GM12878 (cell line): ENCODE data around the gene AARSD1.

Source experiments
- BCL11A ChIP-seq: IDR thresholded peaks from 2 replicates; pipeline ENCODE4 v1.6.1; 2011; ENCODE audit warnings: low read depth, low read length
- CHD2 ChIP-seq: IDR thresholded peaks from 2 replicates; pipeline ENCODE4 v1.6.1; 2011; ENCODE audit warnings: low read depth, low read length, improper control_type of control experiment, borderline replicate concordance
- CHD4 ChIP-seq: fragments of 200-600 bp; sonication (generic); IDR thresholded peaks from 2 replicates; pipeline ENCODE4 v1.6.1; 2016; ENCODE audit warnings: mild to moderate bottlenecking
- E4F1 ChIP-seq: fragments of 450-650 bp; IDR thresholded peaks from 2 replicates; pipeline ENCODE4 v1.6.1; 2018; ENCODE audit warnings: borderline replicate concordance, mild to moderate bottlenecking; ENCODE audit not compliant: partially characterized antibody
- KAT2A ChIP-seq: conservative IDR thresholded peaks from 2 replicates; pipeline ENCODE4 v1.6.1; 2011; ENCODE audit warnings: low read depth, low read length; ENCODE audit not compliant: control insufficient read depth
- POLR2AphosphoS5 ChIP-seq: IDR thresholded peaks from 2 replicates; pipeline ENCODE4 v1.6.1; 2011; ENCODE audit warnings: mild to moderate bottlenecking, low read length, inconsistent platforms
- SREBF1 ChIP-seq: IDR thresholded peaks from 2 replicates; pipeline ENCODE4 v1.6.1; 2012; ENCODE audit warnings: mild to moderate bottlenecking, low read length

GRCh38 chr17:42924891-42925290, 39.4 kb downstream of the AARSD1 start:
- TF ChIP-seq E4F1 (no peak), SREBF1 (no peak), BCL11A (no peak), KAT2A (no peak), POLR2AphosphoS5 (no peak), CHD2 (no peak), CHD4 (no peak)
